Stimulated activated CD4-positive, alpha-beta T cell treated with anti-CD3 and anti-CD28 coated beads, Interleukin-4, amount 100 ng/mL, for 48 hours (primary cell): ENCODE results near the gene DNTTIP2.
A peak's percentile ranks its signal among the peaks of the same experiment; 100 is the strongest.
"Not testable (repeated sequence)": the region's sequence is repeated elsewhere in the genome, so short reads cannot be mapped to it uniquely, and the experiment has no call there.

Source experiments
- DNase-seq, 2 donors: peaks; one replicate each; pipeline ENCODE4 v3.0.0-alpha.2; 2020; ENCODE audit warnings: low read depth in 2 of 2

Gene DNTTIP2

DNA sequence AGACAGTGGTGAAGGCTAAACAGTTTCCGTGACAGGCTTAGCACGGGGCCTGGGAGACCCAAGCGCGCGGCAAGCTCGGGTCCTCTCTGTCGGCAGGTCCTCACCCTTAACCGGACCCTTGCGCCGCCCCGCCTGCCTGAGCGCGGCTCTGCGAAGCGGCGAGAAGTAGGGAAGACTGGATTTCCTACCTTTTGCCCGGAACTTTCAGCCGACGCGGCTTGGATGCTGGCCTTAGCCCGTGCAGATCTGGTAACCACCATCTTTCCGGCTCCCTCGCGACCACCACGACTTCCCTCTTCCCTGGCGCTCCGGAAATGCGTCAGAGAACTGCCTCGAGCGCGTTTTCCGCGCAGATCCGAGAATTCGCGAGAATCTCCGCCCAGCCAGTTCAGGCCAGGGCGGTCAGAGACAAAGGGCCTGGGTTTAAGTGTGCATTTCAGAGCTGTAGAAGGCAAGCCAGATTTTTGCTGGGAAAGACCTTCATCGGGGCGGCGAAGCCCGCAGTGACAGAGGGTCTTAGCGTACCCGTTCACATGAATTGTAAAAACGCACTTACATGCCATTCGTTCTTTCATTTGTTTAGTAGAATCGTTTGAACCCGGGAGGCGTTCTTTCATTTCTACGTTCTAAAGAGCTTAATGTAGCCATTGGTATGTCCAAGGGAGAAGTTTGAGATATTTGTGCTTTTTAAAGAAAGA is at the start of gene DNTTIP2:
TSS of gene DNTTIP2 (minus strand) at position 318 of the 698 bp plus-strand sequence. CDS start at position 260, 58 bp downstream.
- peak; percentile 81 to 85 for DNase-seq

DNA sequence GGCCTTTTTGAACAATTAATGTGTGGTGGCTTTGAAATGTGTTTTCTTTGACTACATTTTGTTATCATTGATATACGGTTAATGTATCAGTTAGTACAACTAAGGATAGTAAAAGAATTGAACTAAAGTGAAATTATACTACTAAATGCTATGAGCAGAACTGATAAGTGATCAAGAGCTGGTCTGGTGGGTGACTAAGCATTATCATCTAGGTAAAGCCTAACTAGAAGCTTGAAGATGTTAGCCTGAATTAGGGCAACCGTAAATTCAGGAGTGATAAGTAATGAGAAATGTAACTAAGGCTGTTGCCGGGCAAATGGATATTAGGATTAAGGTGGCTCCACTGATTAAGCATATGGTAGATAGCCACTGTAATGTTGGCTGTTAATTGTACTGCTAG is 46.2 kb upstream of the DNTTIP2 start:
- DNase-seq = no peak

DNA sequence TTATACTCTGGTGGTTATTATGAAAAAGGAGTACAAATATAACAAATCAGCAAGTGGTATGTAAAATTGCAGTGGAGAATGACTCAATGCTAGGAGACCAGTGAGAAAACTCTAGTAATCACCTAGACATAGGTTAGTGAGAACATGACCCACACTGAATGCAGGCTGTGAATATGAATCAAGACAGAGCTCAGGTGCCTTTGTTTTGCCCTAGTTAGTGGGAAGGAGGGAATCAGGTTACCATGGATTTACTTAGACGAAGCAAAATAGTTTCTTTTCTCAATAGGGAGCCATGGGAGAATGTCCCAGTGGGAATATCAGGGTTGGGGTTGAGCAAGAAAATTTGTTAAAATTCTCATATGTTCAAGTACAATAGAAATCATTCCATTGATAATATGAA is 40.8 kb upstream of the DNTTIP2 start:
- DNase-seq = no peak

GRCh38 chr1:93917302-93917701 is 38.3 kb upstream of the DNTTIP2 start:
- DNase-seq = no peak

GRCh38 chr1:93910880-93911279 is 31.9 kb upstream of the DNTTIP2 start:
- DNase-seq = not testable (repeated sequence)

- DNase-seq = no peak
Observed at GRCh38 chr1:93910305-93910704, 31.3 kb upstream of the DNTTIP2 start.

DNA sequence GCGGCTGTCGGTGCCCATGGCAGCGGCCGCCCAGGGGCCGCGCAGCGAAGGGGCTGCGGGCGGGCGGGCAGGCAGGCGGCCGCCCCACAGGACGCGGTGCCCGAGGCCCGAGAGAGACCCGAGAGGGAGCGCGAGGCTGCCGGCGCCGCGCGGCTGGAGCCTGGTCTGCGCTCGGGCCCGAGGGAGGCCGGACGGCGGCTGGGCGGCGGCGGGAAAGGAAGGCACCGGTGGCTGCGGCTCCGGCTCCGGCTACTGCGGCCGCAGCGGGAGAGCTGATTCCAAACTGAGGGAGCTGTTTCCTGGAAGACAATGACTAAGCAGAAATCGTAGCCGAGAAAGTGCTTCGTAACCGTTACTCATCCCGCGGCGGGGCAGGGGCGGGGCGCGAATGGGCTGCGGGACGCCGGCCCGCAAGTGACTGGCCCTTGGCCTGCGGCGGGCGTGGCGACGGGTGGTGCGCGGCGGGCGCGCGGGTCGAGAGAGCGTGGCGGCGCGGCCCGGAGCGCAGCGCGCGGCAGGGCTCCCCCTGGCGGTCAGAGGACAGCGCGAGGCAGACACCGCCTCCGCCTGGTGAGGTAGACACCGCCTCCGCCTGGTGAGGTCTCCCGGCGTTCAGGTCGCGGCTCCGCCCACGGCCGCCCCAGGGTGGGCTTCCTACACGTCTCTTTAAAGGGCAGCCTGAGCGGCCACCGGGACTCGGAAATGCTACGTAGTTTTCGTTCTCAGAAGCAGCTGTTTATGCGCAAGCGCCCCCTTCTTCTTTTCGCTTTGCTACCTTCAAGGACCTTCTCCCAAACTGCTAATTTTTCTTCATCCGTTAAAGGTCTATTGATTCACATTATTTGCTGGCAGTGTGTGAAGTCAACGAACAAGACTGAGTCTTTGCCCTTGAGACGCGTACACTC is 30.4 kb upstream of the DNTTIP2 start, which contains the start of gene GCLM:
TSS of gene GCLM (minus strand) at position 285 of the 905 bp plus-strand sequence. CDS start at position 18, 267 bp downstream.
- peak; percentile 87 to 88 for DNase-seq

- DNase-seq = peak; percentile 16 to 28
Observed at GRCh38 chr1:93908394-93909145, 29.6 kb upstream of the DNTTIP2 start.

DNA sequence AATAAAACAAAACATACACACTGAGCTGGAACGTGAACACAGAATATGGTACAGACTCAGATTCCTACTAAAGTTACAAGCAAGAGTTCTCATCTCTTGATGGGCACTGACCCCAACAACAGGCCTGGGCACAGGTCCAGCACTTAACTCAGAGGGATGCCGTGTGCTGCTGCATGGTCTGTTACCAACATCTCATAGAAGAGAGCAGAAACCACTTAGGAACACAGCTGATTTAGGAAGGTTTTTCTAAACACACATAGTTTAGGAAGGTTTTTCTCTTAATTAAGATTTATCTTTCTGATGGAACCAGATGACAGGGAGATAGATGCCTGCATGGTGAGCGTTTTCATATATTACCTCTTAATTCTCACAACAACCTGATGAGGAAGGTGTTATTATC is 28.7 kb upstream of the DNTTIP2 start:
- DNase-seq = no peak

GRCh38 chr1:93906480-93906879 is 27.5 kb upstream of the DNTTIP2 start:
- DNase-seq = no peak

DNA sequence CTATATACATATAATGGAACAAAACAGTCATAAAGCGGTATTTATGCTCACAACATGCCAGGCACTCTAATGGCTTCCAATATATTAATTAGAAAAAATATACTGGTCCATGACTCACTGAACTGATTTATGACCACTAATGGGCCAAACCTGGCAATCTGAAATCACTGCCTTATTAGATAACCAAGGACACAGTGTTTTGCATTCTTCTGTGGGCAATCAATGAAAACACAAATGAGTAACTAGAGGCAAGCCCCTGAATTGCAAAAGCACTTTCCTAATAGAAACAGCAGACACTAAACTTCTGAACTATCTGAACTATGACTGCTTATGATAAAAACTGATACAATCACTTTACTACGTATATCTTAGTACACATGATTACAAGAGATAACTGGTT is 26.7 kb upstream of the DNTTIP2 start:
- DNase-seq = no peak

DNA sequence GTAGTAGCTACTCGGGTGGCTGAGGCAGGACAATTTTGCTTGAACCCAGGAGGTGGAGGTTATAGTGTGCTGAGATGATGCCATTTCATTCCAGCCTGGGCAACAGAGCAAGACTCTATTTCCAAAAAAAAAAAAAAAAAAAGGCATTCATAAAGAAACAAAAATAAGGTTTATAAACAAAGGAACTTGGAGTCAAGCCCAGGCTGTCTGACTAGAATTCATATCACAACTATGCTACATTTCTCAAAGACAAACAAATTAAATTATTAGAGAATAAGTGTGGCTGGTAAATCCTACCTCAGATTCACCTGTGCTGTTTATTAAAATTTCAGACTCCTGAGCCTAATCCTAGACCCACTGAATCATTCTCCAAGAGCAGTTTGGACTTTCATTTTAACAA is 26.0 kb upstream of the DNTTIP2 start:
- DNase-seq = no peak

DNA sequence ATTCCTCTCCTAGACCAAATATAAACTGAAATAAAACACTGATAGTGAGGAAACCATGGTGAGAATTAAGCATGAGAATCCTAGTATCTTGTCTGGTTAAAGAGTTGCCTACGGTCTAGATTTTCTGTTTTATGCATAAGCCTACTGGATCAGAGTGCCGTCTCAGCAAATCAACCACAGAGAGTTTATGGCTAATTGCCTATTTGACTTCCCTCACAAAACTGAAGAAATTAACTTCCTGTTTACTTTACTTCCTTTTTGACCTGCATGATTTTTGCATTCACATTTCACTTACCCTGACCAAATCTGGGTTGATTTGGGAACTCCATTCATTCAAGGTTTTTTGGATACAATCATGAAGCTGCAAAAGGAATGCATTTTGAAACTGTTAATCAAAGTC is 25.2 kb upstream of the DNTTIP2 start:
- DNase-seq = no peak

- no peak for DNase-seq
Observed at GRCh38 chr1:93900723-93901504, 21.9 kb upstream of the DNTTIP2 start.

GRCh38 chr1:93899543-93900207 is 20.7 kb upstream of the DNTTIP2 start:
- no peak for DNase-seq

GRCh38 chr1:93888900-93889299 is 9.9 kb upstream of the DNTTIP2 start:
- DNase-seq = no peak

DNA sequence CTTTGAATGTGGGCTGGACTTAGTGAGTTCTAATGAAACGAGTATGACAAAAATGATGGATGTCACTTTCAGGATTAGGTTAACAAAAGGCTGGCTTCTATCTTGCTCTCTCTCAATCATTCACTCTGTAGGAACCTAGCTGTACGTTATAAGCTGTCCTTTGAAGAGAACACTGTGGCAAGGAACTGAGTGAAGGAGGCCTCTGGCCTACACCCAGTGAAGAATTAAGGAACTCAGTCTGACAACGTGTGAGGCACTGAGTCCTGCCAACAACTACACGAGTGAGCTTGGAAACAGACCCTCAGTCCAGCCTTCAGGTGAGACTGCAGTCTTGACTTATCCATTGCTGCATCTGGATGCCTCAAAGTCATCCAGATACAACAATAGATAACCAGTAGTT is 3.3 kb upstream of the DNTTIP2 start:
- no peak for DNase-seq

DNA sequence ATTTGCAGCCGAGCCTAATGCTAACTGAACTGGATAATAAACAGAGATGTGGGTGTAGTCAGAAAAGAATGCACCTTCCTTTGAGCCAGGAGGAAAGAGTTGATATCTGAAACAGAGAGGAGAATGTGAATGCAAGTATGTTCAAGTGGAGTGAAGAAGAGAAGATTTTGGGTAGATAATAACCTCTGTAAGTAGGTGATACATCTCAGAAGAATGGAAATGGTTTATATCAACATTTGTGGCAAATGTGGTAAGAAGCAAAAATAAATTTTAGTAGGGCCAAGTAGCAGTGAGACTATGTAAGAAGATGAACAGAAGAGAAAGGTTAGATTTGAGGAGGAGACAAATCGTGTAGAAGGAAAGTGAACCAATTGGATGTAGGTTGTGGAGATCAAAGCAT is 1.7 kb upstream of the DNTTIP2 start:
- no peak for DNase-seq

GRCh38 chr1:93878501-93878888 is 511 bp downstream of the DNTTIP2 start:
- DNase-seq = peak; percentile 49 to 52

DNA sequence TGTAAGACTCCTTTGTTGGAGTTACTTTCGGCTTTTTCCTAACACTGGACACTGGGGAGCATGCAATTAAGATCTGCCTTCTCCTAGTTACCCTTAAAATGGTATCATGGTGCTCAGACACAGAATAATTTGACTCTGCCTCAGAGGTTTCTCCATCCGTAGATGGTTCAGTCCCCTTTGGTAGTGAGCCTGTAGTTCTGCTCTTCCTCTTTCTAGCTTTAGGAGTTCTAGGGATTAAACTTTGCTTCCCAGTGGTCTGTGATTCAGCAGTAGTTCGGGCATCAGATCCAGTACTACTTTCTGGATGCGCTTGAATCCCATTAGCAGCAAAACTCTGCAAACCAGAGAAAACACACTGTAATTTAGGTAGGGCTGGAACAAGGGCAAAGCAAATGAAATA is 1.5 kb downstream of the DNTTIP2 start:
- no peak for DNase-seq

DNA sequence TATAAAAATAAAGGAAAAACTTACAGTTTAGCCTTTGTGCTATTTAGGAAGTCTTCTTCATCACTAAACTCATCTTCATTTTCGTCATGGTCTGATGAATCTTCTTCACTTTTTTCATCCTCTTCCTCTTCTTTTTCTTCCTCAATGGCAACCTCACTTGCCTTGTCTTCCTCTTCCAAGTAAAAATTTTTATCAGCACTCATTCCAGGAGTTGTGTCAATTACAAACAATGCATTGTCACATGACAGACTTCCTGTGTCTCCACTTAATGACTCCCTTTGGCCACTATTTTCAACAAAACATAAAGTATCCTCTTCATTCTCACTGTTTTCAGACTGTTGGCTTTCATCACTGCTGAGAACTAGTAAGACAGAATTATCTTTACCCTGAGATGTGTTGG is 2.8 kb downstream of the DNTTIP2 start:
- DNase-seq = no peak
